ENCODE data around the gene STRN3.
A peak's percentile ranks its signal among the peaks of the same experiment; 100 is the strongest.

Gene STRN3

GRCh38 chr14:30882431-30882830 is 143.7 kb downstream of the STRN3 start:
- no peaks in the 10 kb centered on the region for H3K36me3 ChIP-seq (ENCODE audit: control insufficient read depth in 1 of 2, insufficient read depth in 2 of 2, low read length in 2 of 2)
- no peaks in the 10 kb centered on the region for H3K9me3 ChIP-seq (ENCODE audit: control insufficient read depth in 1 of 2, low read length in 2 of 2)
- H3K27me3 ChIP-seq (ENCODE audit: low read depth, low read length): no peaks in the 10 kb centered on the region
- H3K4me3 ChIP-seq (ENCODE audit: low read depth in 1 of 2, low read length in 2 of 2): no peak overlapping the region
- no peak overlapping the region for H3K27ac ChIP-seq (ENCODE audit: low read length)
- no peaks in the 10 kb centered on the region for H3K4me1 ChIP-seq (ENCODE audit: control insufficient read depth in 1 of 2, insufficient read depth in 2 of 2, low read length in 2 of 2)

GRCh38 chr14:30876692-30877091 is 149.5 kb downstream of the STRN3 start:
- H3K4me3 ChIP-seq (ENCODE audit: low read depth in 1 of 2, low read length in 2 of 2): no peak overlapping the region
- peaks cover 22% of the 10 kb centered on the region for H3K27me3 ChIP-seq (ENCODE audit: low read depth, low read length)
- H3K36me3 ChIP-seq (ENCODE audit: control insufficient read depth in 1 of 2, insufficient read depth in 2 of 2, low read length in 2 of 2): no peaks in the 10 kb centered on the region
- H3K9me3 ChIP-seq (ENCODE audit: control insufficient read depth in 1 of 2, low read length in 2 of 2): no peaks in the 10 kb centered on the region
- no peak overlapping the region for H3K27ac ChIP-seq (ENCODE audit: low read length)
- peaks cover 0 to 19% of the 10 kb centered on the region in 2 donors for H3K4me1 ChIP-seq (ENCODE audit: control insufficient read depth in 1 of 2, insufficient read depth in 2 of 2, low read length in 2 of 2)

GRCh38 chr14:30875788-30876053 is 150.5 kb downstream of the STRN3 start:
- Histone ChIP-seq H3K4me1 (ENCODE audit: control insufficient read depth in 1 of 2, insufficient read depth in 2 of 2, low read length in 2 of 2) (peaks cover 0 to 19% of the 10 kb centered on the region in 2 donors), H3K36me3 (ENCODE audit: control insufficient read depth in 1 of 2, insufficient read depth in 2 of 2, low read length in 2 of 2) (no peaks in the 10 kb centered on the region), H3K4me3 (ENCODE audit: low read depth in 1 of 2, low read length in 2 of 2) (peak overlapping the region in 1 of 2 donors; percentile 82), H3K27me3 (ENCODE audit: low read depth, low read length) (peaks cover 22% of the 10 kb centered on the region), H3K9me3 (ENCODE audit: control insufficient read depth in 1 of 2, low read length in 2 of 2) (no peaks in the 10 kb centered on the region), H3K27ac (ENCODE audit: low read length) (no peak overlapping the region)

- Histone ChIP-seq H3K27me3 (ENCODE audit: low read depth, low read length) (peaks cover 26% of the 10 kb centered on the region), H3K27ac (ENCODE audit: low read length) (no peak overlapping the region)
Observed at GRCh38 chr14:30874999-30875787, 151.0 kb downstream of the STRN3 start.

GRCh38 chr14:30874120-30874998 is 151.8 kb downstream of the STRN3 start, which contains the start of gene COCH:
COCH (plus strand) TSS chr14:30874559; CDS start chr14:30874939, 380 bp downstream.
- Histone ChIP-seq H3K27ac (ENCODE audit: low read length) (no peak within 1 kb of the TSS), H3K9me3 (ENCODE audit: control insufficient read depth in 1 of 2, low read length in 2 of 2) (no peaks in the 10 kb centered on the region), H3K4me3 (ENCODE audit: low read depth in 1 of 2, low read length in 2 of 2) (peak within 1 kb of the TSS; percentile 42 to 82), H3K27me3 (ENCODE audit: low read depth, low read length) (peaks cover 26% of the 10 kb centered on the region), H3K4me1 (ENCODE audit: control insufficient read depth in 1 of 2, insufficient read depth in 2 of 2, low read length in 2 of 2) (peaks cover 0 to 19% of the 10 kb centered on the region in 2 donors), H3K36me3 (ENCODE audit: control insufficient read depth in 1 of 2, insufficient read depth in 2 of 2, low read length in 2 of 2) (no peaks in the 10 kb centered on the region)

More at GRCh38 chr14:30874999-30875787, 151.0 kb downstream of the STRN3 start:
- Histone ChIP-seq H3K36me3 (ENCODE audit: control insufficient read depth in 1 of 2, insufficient read depth in 2 of 2, low read length in 2 of 2) (no peaks in the 10 kb centered on the region), H3K4me3 (ENCODE audit: low read depth in 1 of 2, low read length in 2 of 2) (peak overlapping the region; percentile 42 to 82), H3K9me3 (ENCODE audit: control insufficient read depth in 1 of 2, low read length in 2 of 2) (no peaks in the 10 kb centered on the region), H3K4me1 (ENCODE audit: control insufficient read depth in 1 of 2, insufficient read depth in 2 of 2, low read length in 2 of 2) (peaks cover 0 to 19% of the 10 kb centered on the region in 2 donors)

- no peaks in the 10 kb centered on the region for H3K36me3 ChIP-seq (ENCODE audit: control insufficient read depth in 1 of 2, insufficient read depth in 2 of 2, low read length in 2 of 2)
Observed at GRCh38 chr14:30873308-30874119, 152.7 kb downstream of the STRN3 start.

GRCh38 chr14:30872602-30873001 is 153.6 kb downstream of the STRN3 start:
- Histone ChIP-seq H3K9me3 (ENCODE audit: control insufficient read depth in 1 of 2, low read length in 2 of 2) (no peaks in the 10 kb centered on the region), H3K36me3 (ENCODE audit: control insufficient read depth in 1 of 2, insufficient read depth in 2 of 2, low read length in 2 of 2) (no peaks in the 10 kb centered on the region), H3K4me3 (ENCODE audit: low read depth in 1 of 2, low read length in 2 of 2) (no peak overlapping the region), H3K4me1 (ENCODE audit: control insufficient read depth in 1 of 2, insufficient read depth in 2 of 2, low read length in 2 of 2) (peaks cover 0 to 19% of the 10 kb centered on the region in 2 donors), H3K27ac (ENCODE audit: low read length) (no peak overlapping the region), H3K27me3 (ENCODE audit: low read depth, low read length) (peaks cover 26% of the 10 kb centered on the region)

More at GRCh38 chr14:30873308-30874119, 152.7 kb downstream of the STRN3 start:
- Histone ChIP-seq H3K27me3 (ENCODE audit: low read depth, low read length) (peaks cover 26% of the 10 kb centered on the region), H3K4me3 (ENCODE audit: low read depth in 1 of 2, low read length in 2 of 2) (peak overlapping the region in 1 of 2 donors; percentile 82), H3K9me3 (ENCODE audit: control insufficient read depth in 1 of 2, low read length in 2 of 2) (no peaks in the 10 kb centered on the region), H3K4me1 (ENCODE audit: control insufficient read depth in 1 of 2, insufficient read depth in 2 of 2, low read length in 2 of 2) (peaks cover 0 to 19% of the 10 kb centered on the region in 2 donors), H3K27ac (ENCODE audit: low read length) (no peak overlapping the region)

GRCh38 chr14:30869551-30870155 is 156.5 kb downstream of the STRN3 start:
- Histone ChIP-seq H3K4me3 (ENCODE audit: low read depth in 1 of 2, low read length in 2 of 2) (no peak overlapping the region), H3K9me3 (ENCODE audit: control insufficient read depth in 1 of 2, low read length in 2 of 2) (no peaks in the 10 kb centered on the region), H3K27me3 (ENCODE audit: low read depth, low read length) (peaks cover 17% of the 10 kb centered on the region), H3K27ac (ENCODE audit: low read length) (no peak overlapping the region), H3K36me3 (ENCODE audit: control insufficient read depth in 1 of 2, insufficient read depth in 2 of 2, low read length in 2 of 2) (no peaks in the 10 kb centered on the region), H3K4me1 (ENCODE audit: control insufficient read depth in 1 of 2, insufficient read depth in 2 of 2, low read length in 2 of 2) (peaks cover 0 to 8% of the 10 kb centered on the region in 2 donors)

GRCh38 chr14:30868736-30869135 is 157.4 kb downstream of the STRN3 start:
- Histone ChIP-seq H3K9me3 (ENCODE audit: control insufficient read depth in 1 of 2, low read length in 2 of 2) (no peaks in the 10 kb centered on the region), H3K36me3 (ENCODE audit: control insufficient read depth in 1 of 2, insufficient read depth in 2 of 2, low read length in 2 of 2) (no peaks in the 10 kb centered on the region), H3K4me3 (ENCODE audit: low read depth in 1 of 2, low read length in 2 of 2) (no peak overlapping the region), H3K27me3 (ENCODE audit: low read depth, low read length) (peaks cover 10% of the 10 kb centered on the region), H3K4me1 (ENCODE audit: control insufficient read depth in 1 of 2, insufficient read depth in 2 of 2, low read length in 2 of 2) (no peaks in the 10 kb centered on the region), H3K27ac (ENCODE audit: low read length) (no peak overlapping the region)

GRCh38 chr14:30864934-30865333 is 161.2 kb downstream of the STRN3 start:
- Histone ChIP-seq H3K4me1 (ENCODE audit: control insufficient read depth in 1 of 2, insufficient read depth in 2 of 2, low read length in 2 of 2) (no peaks in the 10 kb centered on the region), H3K9me3 (ENCODE audit: control insufficient read depth in 1 of 2, low read length in 2 of 2) (no peaks in the 10 kb centered on the region), H3K36me3 (ENCODE audit: control insufficient read depth in 1 of 2, insufficient read depth in 2 of 2, low read length in 2 of 2) (no peaks in the 10 kb centered on the region), H3K4me3 (ENCODE audit: low read depth in 1 of 2, low read length in 2 of 2) (no peak overlapping the region), H3K27ac (ENCODE audit: low read length) (no peak overlapping the region), H3K27me3 (ENCODE audit: low read depth, low read length) (no peaks in the 10 kb centered on the region)

All from muscle layer of duodenum (tissue), 2 donors.